Stomach (tissue), 4 donors: ENCODE measurements around the gene G2E3.

Experiments
- CTCF ChIP-seq, 7 experiments: fragments of 450-650 bp in 4 of 7; fragments of 200-600 bp in 3 of 7; sonication (generic) in 3 of 7; IDR thresholded peaks; one replicate each; pipeline ENCODE4 v1.5.1; 2016 to 2019; ENCODE audit warnings: antibody characterized with exemption in 7 of 7, control low read depth in 2 of 7, mild to moderate bottlenecking in 1 of 7
- POLR2A ChIP-seq, 4 donors: fragments of 450-650 bp; IDR thresholded peaks; one replicate each; pipeline ENCODE4 v1.6.1; 2016; ENCODE audit warnings: antibody characterized with exemption in 4 of 4, control low read depth in 2 of 4, mild to moderate bottlenecking in 1 of 4, moderate library complexity in 1 of 4

- TF ChIP-seq POLR2A (IDR thresholded peaks at IDR 0.05) (no peak), CTCF (IDR thresholded peaks at IDR 0.05) (no peak)
Observed at GRCh38 chr14:30517737-30518136, 41.2 kb upstream of the G2E3 start.
